GM19452 (cell line): Measurements from ENCODE around the gene INCENP.
A peak's percentile ranks its signal among the peaks of the same experiment; 100 is the strongest.

Experiments used
- ATAC-seq: cut with Tn5 transposase; IDR thresholded peaks from one replicate; pipeline ENCODE4 v1.9.1; 2021; ENCODE audit not compliant: unreplicated experiment

INCENP gene

DNA sequence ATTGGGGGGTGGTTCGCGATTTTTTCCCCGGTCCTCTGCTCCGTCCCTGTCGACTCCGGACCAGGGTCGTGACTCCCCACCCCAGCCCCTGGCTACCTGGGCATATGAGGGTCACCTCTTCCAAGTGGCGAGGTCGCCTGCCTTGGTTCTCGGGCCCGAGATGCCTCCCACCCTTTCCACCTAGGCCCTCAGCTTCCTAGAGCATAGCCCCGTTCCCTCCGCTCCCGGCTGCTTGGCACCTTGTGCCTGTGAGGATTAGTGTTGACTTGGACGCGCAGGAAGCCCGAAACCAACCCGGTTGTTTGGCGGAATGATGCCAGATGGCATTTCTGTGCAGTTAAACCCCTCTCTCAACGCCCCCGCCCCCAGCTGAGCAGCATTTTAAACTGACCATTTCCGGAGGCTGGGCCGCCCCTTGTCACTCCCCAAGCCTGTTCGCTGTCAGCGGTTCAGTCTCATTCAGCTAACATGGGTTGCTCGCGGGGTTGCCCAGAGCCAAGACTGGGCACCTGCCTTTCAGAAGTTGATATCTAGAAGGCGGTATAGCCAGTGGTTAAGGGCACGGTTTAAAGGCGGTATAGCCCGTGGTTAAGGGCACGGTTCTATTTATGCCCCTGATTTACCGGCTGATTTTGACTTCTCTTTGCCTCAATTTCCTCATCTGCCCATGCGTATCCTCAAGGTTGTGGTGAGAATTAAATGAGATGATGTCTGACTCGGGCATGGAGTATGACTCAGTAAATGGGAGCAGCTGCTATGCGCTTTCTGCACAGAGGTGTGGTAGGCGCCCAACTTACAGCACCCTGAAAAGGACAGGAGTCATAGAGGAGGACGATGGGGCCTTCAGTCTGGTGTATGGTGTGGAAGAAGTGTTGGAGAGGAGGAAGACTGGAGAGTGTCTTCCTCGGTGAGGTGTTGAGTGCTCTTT is 639 bp downstream of the INCENP start:
- ATAC-seq = peak; percentile 23

- no peak for ATAC-seq
Measured at GRCh38 chr11:62125316-62125715, 1.5 kb downstream of the INCENP start.

GRCh38 chr11:62125881-62126280 is 2.1 kb downstream of the INCENP start:
- no peak for ATAC-seq

DNA sequence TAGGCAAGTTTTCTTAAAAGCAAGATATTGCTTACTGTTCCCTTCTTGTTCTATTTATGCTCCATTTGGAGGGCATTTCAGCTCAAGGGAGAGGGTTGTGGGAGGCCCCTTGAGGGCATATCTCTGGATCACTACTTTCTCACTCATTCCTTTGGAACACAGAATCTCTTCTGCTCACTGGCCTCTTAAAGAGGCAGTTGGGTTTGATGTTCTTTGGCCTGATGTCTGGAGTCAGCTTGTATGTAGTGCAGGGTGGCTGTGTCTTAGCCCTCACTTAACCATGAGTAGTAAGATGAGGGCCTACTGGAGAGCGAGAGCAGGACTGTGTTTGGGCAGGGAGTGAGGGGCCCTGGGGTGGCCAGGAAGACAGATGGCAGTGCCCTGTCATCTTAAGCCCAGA is 3.6 kb downstream of the INCENP start:
- ATAC-seq = no peak

DNA sequence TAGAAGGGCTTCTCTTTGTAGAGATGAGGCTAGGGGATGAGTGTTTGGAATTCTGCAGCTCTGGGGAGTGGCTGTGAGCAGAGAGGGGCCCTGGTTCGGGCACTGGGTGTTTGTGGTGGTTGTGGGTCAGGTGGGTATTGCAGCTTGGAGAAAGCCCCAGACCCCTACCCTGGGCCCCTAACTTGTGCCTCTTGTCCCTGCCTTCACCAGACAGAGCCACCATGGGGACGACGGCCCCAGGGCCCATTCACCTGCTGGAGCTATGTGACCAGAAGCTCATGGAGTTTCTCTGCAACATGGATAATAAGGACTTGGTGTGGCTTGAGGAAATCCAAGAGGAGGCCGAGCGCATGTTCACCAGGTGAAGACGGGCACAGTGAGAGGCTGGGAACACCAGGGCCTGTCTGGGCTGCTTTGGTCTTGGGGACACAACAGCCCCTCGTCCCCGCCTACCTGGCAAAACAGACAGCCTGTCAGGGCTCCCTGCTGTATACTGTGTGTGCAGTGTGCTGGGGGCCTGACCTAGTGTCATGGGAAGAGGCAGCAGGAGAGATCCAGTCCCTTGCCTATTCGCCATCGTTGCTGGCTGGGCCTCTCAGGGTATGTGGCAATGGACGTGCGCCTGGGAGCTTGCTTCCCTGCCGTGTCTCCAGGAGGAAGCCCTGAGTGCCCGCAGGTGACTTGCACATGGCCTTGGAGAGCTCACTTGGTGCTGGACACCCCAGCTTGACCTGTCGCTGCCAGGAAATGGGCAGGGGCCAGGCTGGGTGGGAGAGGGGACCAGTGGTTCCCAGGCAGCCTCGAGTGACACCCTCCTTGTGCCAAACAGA is 4.3 kb downstream of the INCENP start:
- ATAC-seq = no peak

DNA sequence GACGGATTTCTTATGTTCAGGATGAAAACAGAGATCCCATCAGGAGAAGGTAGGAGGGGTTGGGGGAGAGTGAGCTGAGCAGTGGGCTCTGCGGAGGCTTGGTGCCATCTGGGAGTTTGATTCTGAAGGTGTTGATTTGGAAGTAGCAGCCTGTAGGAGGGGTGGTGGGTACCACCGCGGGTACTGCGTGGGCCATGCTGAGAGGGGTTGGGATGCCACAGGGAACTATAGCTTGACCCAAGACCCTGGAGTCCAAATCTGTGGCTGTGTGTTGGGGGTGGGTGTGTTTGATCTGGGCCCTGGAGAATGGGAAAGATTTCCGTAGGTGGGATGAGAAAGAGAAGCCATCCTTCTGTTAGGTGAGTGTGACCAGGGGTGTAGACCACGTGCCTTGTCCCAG is 5.0 kb downstream of the INCENP start:
- no peak for ATAC-seq

DNA sequence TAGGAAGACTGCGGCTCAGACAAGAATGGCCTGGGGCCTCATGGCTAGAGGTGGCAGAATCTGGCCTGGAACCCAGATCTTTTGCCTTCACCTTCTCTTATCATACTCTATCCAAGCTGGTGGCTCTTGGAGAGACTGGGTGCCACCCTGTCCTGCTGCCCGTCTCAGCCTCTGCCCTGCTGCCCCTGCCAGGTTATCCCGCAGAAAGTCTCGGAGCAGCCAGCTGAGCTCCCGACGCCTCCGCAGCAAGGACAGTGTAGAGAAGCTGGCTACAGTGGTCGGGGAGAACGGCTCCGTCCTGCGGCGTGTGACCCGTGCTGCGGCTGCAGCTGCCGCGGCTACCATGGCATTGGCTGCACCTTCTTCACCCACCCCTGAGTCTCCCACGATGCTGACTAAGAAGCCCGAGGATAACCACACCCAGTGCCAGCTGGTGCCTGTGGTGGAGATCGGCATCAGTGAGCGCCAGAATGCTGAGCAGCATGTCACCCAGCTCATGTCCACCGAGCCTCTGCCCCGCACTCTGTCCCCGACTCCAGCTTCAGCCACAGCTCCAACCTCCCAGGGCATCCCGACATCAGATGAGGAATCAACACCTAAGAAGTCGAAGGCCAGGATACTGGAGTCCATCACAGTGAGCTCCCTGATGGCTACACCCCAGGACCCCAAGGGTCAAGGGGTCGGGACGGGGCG is 5.9 kb downstream of the INCENP start:
- no peak for ATAC-seq

DNA sequence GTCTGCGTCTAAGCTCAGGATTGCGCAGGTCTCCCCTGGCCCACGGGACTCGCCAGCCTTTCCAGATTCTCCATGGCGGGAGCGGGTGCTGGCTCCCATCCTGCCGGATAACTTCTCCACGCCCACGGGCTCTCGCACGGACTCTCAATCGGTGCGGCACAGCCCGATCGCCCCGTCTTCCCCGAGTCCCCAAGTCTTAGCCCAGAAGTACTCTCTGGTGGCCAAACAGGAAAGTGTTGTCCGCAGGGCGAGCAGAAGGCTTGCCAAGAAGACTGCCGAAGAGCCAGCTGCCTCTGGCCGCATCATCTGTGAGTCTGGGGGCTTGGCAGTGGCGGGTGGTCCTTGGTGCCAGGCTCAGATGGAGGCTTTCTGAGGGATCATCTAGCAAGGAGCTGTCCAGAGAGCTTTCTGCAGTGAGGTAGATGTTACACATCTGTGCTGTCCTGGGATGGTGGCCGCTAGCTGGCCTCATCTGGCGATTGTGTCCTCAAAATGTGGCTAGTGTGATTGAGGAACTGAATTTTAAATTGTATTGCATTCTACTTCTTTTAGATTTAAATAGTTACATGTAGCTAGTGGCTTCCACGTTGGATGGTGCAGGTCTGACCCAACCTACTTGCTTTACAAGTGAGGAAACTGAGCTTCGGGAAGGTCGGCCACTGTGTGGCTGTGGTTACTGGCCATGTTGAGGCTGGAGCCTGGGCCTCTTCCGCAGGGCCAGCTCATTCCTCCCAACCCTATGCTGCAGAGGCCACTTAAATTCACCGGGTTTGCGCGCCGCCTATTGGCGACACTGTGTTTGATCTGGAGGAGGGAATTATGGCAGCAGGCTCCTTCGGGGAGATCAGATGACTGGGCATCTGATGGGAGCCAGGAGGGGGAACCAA is 6.7 kb downstream of the INCENP start:
- no peak for ATAC-seq

GRCh38 chr11:62131170-62131464 is 7.3 kb downstream of the INCENP start:
- ATAC-seq = no peak

DNA sequence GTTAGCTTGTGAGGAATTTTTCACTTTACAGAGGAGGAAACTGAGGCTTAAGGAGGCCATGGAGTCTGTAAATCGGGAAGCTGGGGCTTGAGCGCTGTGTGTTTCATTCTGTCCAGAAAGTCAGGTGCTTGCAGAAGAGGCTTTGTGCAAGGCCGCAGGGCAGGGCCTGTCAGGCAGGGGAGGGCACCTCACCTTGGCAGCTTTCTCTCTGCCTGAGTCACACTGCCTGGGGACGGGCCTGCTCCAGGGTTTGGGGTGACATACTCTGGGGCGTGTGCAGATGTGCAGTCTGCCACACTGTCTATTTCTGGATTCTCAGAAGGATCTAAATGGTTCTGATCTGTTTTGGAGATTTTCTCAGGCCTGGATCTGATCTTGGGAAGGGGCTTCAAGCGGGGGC is 8.4 kb downstream of the INCENP start:
- no peak for ATAC-seq

GRCh38 chr11:62132689-62133293 is 9.0 kb downstream of the INCENP start:
- no peak for ATAC-seq

- ATAC-seq = no peak
Measured at GRCh38 chr11:62133328-62134065, 9.7 kb downstream of the INCENP start.

DNA sequence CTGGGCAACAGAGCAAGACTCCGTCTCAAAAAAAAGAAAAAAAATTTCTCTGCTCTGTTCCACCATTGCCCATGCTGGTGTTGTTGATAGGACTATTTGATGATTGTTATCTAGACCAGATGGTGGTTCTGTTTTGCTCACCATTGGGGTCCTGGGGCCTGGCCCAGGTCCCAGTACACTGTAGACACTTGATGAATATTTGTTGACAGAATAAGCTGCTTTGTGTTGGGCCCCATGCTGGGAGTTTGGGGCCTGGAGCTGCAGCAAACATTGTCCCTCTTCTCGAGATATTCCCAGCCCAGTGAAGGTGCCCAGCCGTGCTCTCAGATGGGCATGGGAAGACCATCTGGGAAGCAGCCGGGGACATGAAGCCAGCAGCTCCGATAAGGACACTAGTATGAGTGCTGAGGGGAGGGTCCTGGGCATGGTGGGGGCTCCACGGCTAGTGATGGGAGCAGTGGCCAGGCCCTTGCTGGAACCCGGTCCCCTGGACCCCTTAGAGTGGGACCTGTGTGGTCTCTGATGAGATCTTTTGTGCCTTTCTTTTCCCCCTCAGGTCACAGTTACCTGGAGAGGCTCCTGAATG is 13.6 kb downstream of the INCENP start:
- ATAC-seq = no peak

DNA sequence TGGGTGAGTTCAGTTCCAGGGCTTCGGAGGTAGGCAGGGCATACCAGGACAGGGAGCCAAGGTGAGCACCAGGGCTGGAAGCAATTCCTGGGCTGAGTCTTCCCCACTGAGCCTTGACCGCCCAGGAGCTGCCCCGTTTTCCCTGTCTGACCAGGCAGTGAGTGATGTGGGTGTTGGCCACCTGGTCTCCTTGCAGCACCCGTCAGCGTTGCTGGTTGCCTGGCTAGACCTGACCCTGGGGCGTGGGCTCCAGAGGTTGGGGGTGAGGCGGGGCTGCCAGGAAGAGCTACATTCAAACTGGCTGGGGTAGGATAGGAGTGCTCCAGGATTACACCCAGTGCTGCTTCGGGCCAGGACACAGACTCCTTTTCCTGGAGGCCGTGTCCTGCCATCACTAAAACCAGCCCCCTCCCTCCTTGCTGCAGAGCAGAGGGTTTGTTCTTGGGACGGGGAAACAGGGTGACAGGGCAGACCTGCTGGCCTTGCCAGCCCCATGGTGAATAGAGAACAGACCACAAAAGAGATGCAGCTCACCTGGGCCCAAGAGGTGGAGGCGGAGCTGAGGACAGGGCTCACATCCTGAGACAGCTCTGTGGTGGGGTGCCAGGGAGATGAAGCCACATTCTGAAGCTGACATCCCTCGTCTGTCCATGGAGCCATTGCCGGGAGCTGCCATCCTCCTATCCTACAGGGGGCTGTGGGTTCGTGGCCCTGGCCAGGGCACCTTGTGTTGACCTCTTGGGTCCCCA is 14.2 kb downstream of the INCENP start:
- ATAC-seq = no peak

- ATAC-seq = no peak
Measured at GRCh38 chr11:62138630-62139425, 15.0 kb downstream of the INCENP start.

DNA sequence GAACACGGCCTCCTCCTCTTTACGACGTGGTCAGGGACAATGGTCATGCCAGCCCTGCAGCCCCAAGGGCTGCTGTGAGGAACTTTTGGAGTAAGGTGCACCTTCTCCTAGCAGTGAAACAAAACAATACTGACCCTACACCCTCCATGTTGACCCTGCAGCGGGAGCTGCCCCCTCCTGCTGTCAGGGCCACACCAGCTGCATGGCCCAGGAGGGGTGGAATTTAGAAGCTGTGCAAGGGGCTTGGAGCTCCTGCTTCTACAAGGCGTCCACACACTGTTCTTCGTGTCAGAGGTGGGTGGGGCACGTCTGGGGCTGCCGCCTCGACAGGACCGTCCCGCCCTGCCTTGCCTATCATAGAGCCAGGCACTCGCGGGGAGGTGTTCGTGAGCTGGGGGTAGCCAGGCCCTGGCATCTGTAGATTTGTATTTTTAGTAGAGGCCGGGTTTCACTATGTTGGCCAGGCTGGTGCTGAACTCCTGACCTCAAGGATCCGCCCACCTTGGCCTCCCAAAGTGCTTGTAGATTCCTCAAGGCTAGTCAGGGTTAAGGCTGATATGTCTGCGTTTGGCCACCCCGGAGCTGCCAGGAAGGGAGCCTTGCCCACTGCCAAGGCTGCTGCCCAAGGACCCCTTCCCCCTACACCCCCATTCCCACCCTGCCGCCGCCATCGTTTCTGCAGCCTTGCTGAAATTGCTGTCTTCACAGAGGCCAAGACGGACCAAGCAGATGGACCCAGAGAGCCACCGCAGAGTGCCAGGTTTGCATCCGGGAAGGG is 15.9 kb downstream of the INCENP start:
- no peak for ATAC-seq
